Measurements from ENCODE around the gene BCAM. TPM values are rescaled to one million over a fixed set of nuclear protein-coding genes. Genes with fewer than 3 reads are reported as not detected.
"Not testable (repeated sequence)": the region's sequence is repeated elsewhere in the genome, so short reads cannot be mapped to it uniquely, and the experiment has no call there.

BCAM gene
- total and polyA plus RNA-seq, 10 of the 15 experiments (the other 5 are each of a cell fraction or from before 2014, with no cell fraction given), result 0.10 to 0.64 TPM; not detected in 8

DNA sequence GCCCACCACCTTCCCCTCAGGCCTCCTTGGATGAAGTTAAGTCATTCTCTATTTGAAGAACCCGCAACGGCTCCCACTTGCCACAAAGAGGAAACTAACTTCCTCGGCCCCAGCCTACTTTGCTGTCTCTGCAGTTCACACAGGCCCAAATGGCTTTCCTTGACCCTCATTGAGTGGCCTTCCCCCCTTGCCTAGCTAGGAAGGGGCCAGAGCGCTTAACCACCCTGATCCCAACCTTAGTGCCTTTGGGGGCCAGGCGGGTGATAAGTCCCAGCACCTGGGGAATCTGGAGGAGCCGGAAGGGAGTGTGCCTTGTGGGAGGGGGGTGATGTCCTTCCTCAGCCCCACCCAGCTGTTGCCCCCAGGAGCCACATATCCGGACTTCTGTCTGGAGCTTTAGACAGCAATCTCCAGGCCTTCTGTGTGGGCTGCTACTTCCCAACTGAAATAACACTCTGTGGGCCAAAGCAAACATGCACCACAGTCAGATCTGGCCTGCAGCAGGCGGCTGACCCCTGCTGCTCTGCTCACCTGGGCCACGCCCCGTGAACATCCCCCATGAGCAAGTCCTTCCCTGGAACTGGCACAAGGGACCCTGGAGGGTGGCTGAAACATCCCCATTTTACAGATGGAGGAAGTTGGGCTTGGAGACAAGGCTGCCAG, 47.6 kb downstream of the BCAM start:
- 1% methylated on average over 10 of the region's 10 CpGs for WGBS (ENCODE audit: insufficient coverage, insufficient replicate concordance, low lambda C conversion rate, missing lambda C conversion rate)
- no peaks in the 10 kb centered on the region for H3K4me1 ChIP-seq (ENCODE audit: control insufficient read depth, insufficient read depth, low read length)
- ATAC-seq (no peak), FAIRE-seq (no peak), DNase-seq (ENCODE audit: low read depth, low spot score) (no peak)
- no peak overlapping the region for H2AFZ ChIP-seq (ENCODE audit: control insufficient read depth, low read depth, low read length)
- CTCF ChIA-PET, result no interaction called here
- no peak overlapping the region for H3K4me2 ChIP-seq (ENCODE audit: control insufficient read depth, insufficient read depth)
- intact Hi-C loops (cut with micrococcal nuclease; ENCODE audit: unreplicated experiment), result no loop called here
- RAD21 ChIA-PET (ENCODE audit: unreplicated experiment), result interaction anchor here (0.7 kb wide), 1 partner anchor 270 kb away, joined by 3 read pairs; no protein-coding TSS in a partner anchor
- H3K36me3 ChIP-seq (ENCODE audit: control insufficient read depth in 2 of 2, insufficient read depth in 2 of 2, low read length in 1 of 2), result no peaks in the 10 kb centered on the region
- SMC1A ChIA-PET (ENCODE audit: uncharacterized antibody, unreplicated experiment), result no interaction called here
- no TSS peak for BruUV-seq (replicated peaks)
- H3K27me3 ChIP-seq (replicated peaks in 1 of 2; ENCODE audit: control insufficient read depth in 2 of 2, insufficient read depth in 2 of 2, low read length in 1 of 2), result no peaks in the 10 kb centered on the region; a peak in 2 of 4 replicates
- in situ Hi-C loops (cut with MboI), result no loop called here
- H3K4me3 ChIP-seq, result no peak overlapping the region
- H3K9ac ChIP-seq (ENCODE audit: control insufficient read depth, insufficient read depth, low read length), result no peak overlapping the region
- H4K20me1 ChIP-seq (ENCODE audit: control insufficient read depth, insufficient read depth), result no peaks in the 10 kb centered on the region
- H3K79me2 ChIP-seq (ENCODE audit: control insufficient read depth, insufficient read depth, low read length), result no peaks in the 10 kb centered on the region
- POLR2A ChIA-PET, result interaction anchor here (0.6 kb wide), 2 partner anchors 172 to 349 kb away, joined by 3 read pairs; no protein-coding TSS in a partner anchor
- no peak overlapping the region for H3K27ac ChIP-seq (ENCODE audit: control insufficient read depth, insufficient read depth)
- no peaks in the 10 kb centered on the region for H3K9me3 ChIP-seq (replicated peaks; ENCODE audit: control insufficient read depth, insufficient read depth, low read length)
- TF ChIP-seq IRF4 (IDR thresholded peaks at IDR 0.05; ENCODE audit: low read depth, low read length) (no peak), JUND (IDR thresholded peaks at IDR 0.05; ENCODE audit: low read depth, low read length) (no peak)

DNA sequence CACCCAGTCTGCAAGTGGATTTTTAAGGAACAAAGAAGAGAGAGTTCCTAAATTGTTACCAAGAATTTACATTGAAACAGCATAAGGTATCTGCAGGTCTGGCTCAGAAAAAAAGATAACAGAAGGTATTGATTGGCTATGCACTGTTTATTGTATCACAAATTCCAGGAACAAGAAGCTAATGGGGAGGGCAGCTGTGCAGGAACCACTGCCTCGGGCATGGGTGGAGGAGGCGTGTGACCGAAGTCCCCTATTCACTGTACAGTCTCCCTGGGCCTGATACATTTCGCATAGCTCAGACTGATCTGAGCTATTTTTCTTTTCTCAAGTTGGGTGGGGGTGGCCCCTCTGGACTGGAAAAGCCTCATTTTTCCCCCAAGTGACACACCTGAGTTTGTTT, 48.9 kb downstream of the BCAM start:
- H3K4me2 ChIP-seq (ENCODE audit: control insufficient read depth, insufficient read depth), result no peak overlapping the region
- no peak overlapping the region for H2AFZ ChIP-seq (ENCODE audit: control insufficient read depth, low read depth, low read length)
- no peak overlapping the region for H3K27ac ChIP-seq (ENCODE audit: control insufficient read depth, insufficient read depth)
- H3K4me1 ChIP-seq (ENCODE audit: control insufficient read depth, insufficient read depth, low read length), result no peaks in the 10 kb centered on the region
- no peaks in the 10 kb centered on the region for H3K27me3 ChIP-seq (replicated peaks in 1 of 2; ENCODE audit: control insufficient read depth in 2 of 2, insufficient read depth in 2 of 2, low read length in 1 of 2)
- no peaks in the 10 kb centered on the region for H3K79me2 ChIP-seq (ENCODE audit: control insufficient read depth, insufficient read depth, low read length)
- intact Hi-C loops (cut with micrococcal nuclease; ENCODE audit: unreplicated experiment) (no loop called here), in situ Hi-C loops (cut with MboI) (no loop called here)
- no peaks in the 10 kb centered on the region for H4K20me1 ChIP-seq (ENCODE audit: control insufficient read depth, insufficient read depth)
- WGBS (ENCODE audit: insufficient coverage, insufficient replicate concordance, low lambda C conversion rate, missing lambda C conversion rate), result 22% methylated on average over 4 of the region's 4 CpGs
- ChIA-PET SMC1A (ENCODE audit: uncharacterized antibody, unreplicated experiment) (no interaction called here), POLR2A (no interaction called here), RAD21 (ENCODE audit: unreplicated experiment) (no interaction called here), CTCF (no interaction called here)
- no peaks in the 10 kb centered on the region for H3K36me3 ChIP-seq (ENCODE audit: control insufficient read depth in 2 of 2, insufficient read depth in 2 of 2, low read length in 1 of 2)
- FAIRE-seq (no peak), DNase-seq (ENCODE audit: low read depth, low spot score) (no peak), ATAC-seq (no peak)
- H3K9ac ChIP-seq (ENCODE audit: control insufficient read depth, insufficient read depth, low read length), result no peak overlapping the region
- BruUV-seq (replicated peaks), result no TSS peak
- H3K9me3 ChIP-seq (replicated peaks; ENCODE audit: control insufficient read depth, insufficient read depth, low read length), result no peaks in the 10 kb centered on the region
- no peak overlapping the region for H3K4me3 ChIP-seq
- TF ChIP-seq KAT2A (conservative IDR thresholded peaks at IDR 0.05; ENCODE audit: control insufficient read depth, low read depth, low read length), result no peak
- TF ChIP-seq, protein P1, sequence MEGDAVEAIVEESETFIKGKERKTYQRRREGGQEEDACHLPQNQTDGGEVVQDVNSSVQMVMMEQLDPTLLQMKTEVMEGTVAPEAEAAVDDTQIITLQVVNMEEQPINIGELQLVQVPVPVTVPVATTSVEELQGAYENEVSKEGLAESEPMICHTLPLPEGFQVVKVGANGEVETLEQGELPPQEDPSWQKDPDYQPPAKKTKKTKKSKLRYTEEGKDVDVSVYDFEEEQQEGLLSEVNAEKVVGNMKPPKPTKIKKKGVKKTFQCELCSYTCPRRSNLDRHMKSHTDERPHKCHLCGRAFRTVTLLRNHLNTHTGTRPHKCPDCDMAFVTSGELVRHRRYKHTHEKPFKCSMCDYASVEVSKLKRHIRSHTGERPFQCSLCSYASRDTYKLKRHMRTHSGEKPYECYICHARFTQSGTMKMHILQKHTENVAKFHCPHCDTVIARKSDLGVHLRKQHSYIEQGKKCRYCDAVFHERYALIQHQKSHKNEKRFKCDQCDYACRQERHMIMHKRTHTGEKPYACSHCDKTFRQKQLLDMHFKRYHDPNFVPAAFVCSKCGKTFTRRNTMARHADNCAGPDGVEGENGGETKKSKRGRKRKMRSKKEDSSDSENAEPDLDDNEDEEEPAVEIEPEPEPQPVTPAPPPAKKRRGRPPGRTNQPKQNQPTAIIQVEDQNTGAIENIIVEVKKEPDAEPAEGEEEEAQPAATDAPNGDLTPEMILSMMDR (IDR thresholded peaks at IDR 0.05 in 2 of 3, conservative IDR thresholded peaks at IDR 0.05 in 1 of 3; ENCODE audit: control insufficient read depth in 2 of 3, extremely low read depth in 1 of 3, insufficient read depth in 1 of 3, low read depth in 3 of 3, low read length in 3 of 3), result no peak
- no peak for TF ChIP-seq TCF3 (IDR thresholded peaks at IDR 0.05; ENCODE audit: borderline replicate concordance, insufficient read depth, low read depth, low read length)
- no peak for TF ChIP-seq MYC (IDR thresholded peaks at IDR 0.05; ENCODE audit: insufficient read depth, insufficient read length, insufficient replicate concordance, low read length, severe bottlenecking)
- no peak for TF ChIP-seq POLR2AphosphoS2 (IDR thresholded peaks at IDR 0.05; ENCODE audit: low read depth, low read length)

DNA sequence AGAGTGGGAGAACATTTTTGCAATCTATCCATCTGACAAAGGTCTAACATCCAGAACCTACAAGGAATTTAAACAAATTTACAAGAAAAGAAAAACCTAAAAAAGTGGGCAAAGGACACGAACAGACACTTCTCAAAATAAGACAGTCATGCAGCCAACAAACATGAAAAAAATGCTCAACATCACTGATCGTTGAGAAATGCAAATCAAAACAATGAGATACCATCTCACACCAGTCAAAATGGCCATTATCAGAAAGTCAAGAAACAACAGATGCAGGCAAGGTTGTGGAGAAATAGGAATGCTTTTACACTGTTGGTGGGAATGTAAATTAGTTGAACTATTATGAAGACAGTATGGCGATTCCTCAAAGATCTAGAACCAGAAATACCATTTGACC, 52.7 kb downstream of the BCAM start:
- BruUV-seq (replicated peaks); H3K36me3 ChIP-seq (ENCODE audit: control insufficient read depth in 2 of 2, insufficient read depth in 2 of 2, low read length in 1 of 2); H3K9me3 ChIP-seq (replicated peaks; ENCODE audit: control insufficient read depth, insufficient read depth, low read length); CTCF ChIA-PET; H3K9ac ChIP-seq (ENCODE audit: control insufficient read depth, insufficient read depth, low read length); intact Hi-C loops (cut with micrococcal nuclease; ENCODE audit: unreplicated experiment); H3K4me3 ChIP-seq; H4K20me1 ChIP-seq (ENCODE audit: control insufficient read depth, insufficient read depth); H3K4me2 ChIP-seq (ENCODE audit: control insufficient read depth, insufficient read depth); ATAC-seq; FAIRE-seq; H3K27me3 ChIP-seq (replicated peaks in 1 of 2; ENCODE audit: control insufficient read depth in 2 of 2, insufficient read depth in 2 of 2, low read length in 1 of 2); H3K79me2 ChIP-seq (ENCODE audit: control insufficient read depth, insufficient read depth, low read length); DNase-seq (ENCODE audit: low read depth, low spot score); SMC1A ChIA-PET (ENCODE audit: uncharacterized antibody, unreplicated experiment); H3K27ac ChIP-seq (ENCODE audit: control insufficient read depth, insufficient read depth); RAD21 ChIA-PET (ENCODE audit: unreplicated experiment); H2AFZ ChIP-seq (ENCODE audit: control insufficient read depth, low read depth, low read length); H3K4me1 ChIP-seq (ENCODE audit: control insufficient read depth, insufficient read depth, low read length); POLR2A ChIA-PET; in situ Hi-C loops (cut with MboI): not testable (repeated sequence)
- 24% methylated on average over 3 of the region's 3 CpGs for WGBS (ENCODE audit: insufficient coverage, insufficient replicate concordance, low lambda C conversion rate, missing lambda C conversion rate)
